GM12878 (cell line): ENCODE results near the gene ZNF692. TPM values are rescaled to one million over a fixed set of nuclear protein-coding genes. Genes with fewer than 3 reads are reported as not detected.

Experiments used
- ATAC-seq: fragments of 200-7000 bp; cut with Tn5 transposase; 3 replicates; pipeline ENCODE4 v1.9.1; 2020; ENCODE audit warnings: mild to moderate bottlenecking, moderate library complexity
- BruUV-seq: library from RNA; stranded (reverse); fragments of 400-500 nt; replicated peaks from 2 replicates; lab custom pipeline; 2021; lab: Mats Ljungman, UMichigan
- CTCF ChIA-PET: fragments of 300-600 bp; sonication (Branson Sonifier 250); formaldehyde crosslinking; extraction: SDS; loops from one replicate; lab custom pipeline; 2021; ENCODE audit warnings: inconsistent platforms; lab: Yijun Ruan, JAX
- POLR2A ChIA-PET: fragments of 350-600 bp; formaldehyde crosslinking; extraction: SDS; loops from one replicate; lab custom pipeline; 2021; ENCODE audit warnings: inconsistent platforms; lab: Charles Lee
- RAD21 ChIA-PET: fragments of 300-600 bp; sonication (Branson Sonifier 250); formaldehyde crosslinking; loops from one replicate; lab custom pipeline; 2023; ENCODE audit warnings: antibody characterized with exemption; ENCODE audit not compliant: unreplicated experiment; lab: Charles Lee
- SMC1A ChIA-PET: fragments of 300-600 bp; sonication (Branson Sonifier 250); formaldehyde crosslinking; loops from one replicate; lab custom pipeline; 2023; ENCODE audit not compliant: unreplicated experiment, uncharacterized antibody; lab: Charles Lee
- DNase-seq: peaks from one replicate; pipeline ENCODE4 v3.0.0-alpha.2; 2011; ENCODE audit warnings: low read depth, low spot score
- FAIRE-seq: peaks from 3 replicates; lab custom pipeline; 2011; peaks lifted over from hg19 to GRCh38; lab: Jason Lieb, UNC
- H2AFZ ChIP-seq: 2 replicates; pipeline ENCODE4 v1.6.0; 2011; ENCODE audit warnings: low read depth, low read length, control low read depth; ENCODE audit not compliant: control insufficient read depth
- H3K27ac ChIP-seq: 2 replicates; pipeline ENCODE4 v1.5.1; 2011; ENCODE audit warnings: control low read depth; ENCODE audit not compliant: control insufficient read depth, insufficient read depth
- H3K27me3 ChIP-seq, 2 experiments: replicated peaks in 1 of 2; 2 replicates each; pipeline versions ENCODE4 v1.6.0 to v1.6.1; 2011; ENCODE audit warnings: low read length in 1 of 2; ENCODE audit not compliant: control insufficient read depth in 2 of 2, insufficient read depth in 2 of 2
- H3K36me3 ChIP-seq, 2 experiments: 2 replicates each; pipeline ENCODE4 v1.5.1; 2011; ENCODE audit warnings: low read length in 1 of 2; ENCODE audit not compliant: control insufficient read depth in 2 of 2, insufficient read depth in 2 of 2
- H3K4me1 ChIP-seq: 2 replicates; pipeline ENCODE4 v1.6.1; 2011; ENCODE audit warnings: mild to moderate bottlenecking, low read length, moderate library complexity, mixed read lengths; ENCODE audit not compliant: control insufficient read depth, insufficient read depth
- H3K4me2 ChIP-seq: 2 replicates; pipeline ENCODE4 v1.6.0; 2011; ENCODE audit warnings: control low read depth; ENCODE audit not compliant: control insufficient read depth, insufficient read depth
- H3K4me3 ChIP-seq: fragments of 200-600 bp; sonication (generic); 2 replicates; pipeline ENCODE4 v1.5.1; 2016
- H3K79me2 ChIP-seq: 2 replicates; pipeline ENCODE4 v1.6.0; 2011; ENCODE audit warnings: low read length; ENCODE audit not compliant: control insufficient read depth, insufficient read depth
- H3K9ac ChIP-seq: 2 replicates; pipeline ENCODE4 v1.8.0; 2011; ENCODE audit warnings: low read length, control low read depth, mixed read lengths; ENCODE audit not compliant: control insufficient read depth, insufficient read depth
- H3K9me3 ChIP-seq: replicated peaks from 3 replicates; pipeline ENCODE4 v1.5.1; 2011; ENCODE audit warnings: mild to moderate bottlenecking, low read length; ENCODE audit not compliant: control insufficient read depth, insufficient read depth
- H4K20me1 ChIP-seq: 2 replicates; pipeline ENCODE4 v1.6.0; 2011; ENCODE audit not compliant: control insufficient read depth, insufficient read depth
- CHD1 ChIP-seq: IDR thresholded peaks from 2 replicates; pipeline ENCODE4 v1.6.1; 2012; ENCODE audit warnings: low read depth, low read length, improper control_type of control experiment
- CHD4 ChIP-seq: fragments of 200-600 bp; sonication (generic); IDR thresholded peaks from 2 replicates; pipeline ENCODE4 v1.6.1; 2016; ENCODE audit warnings: mild to moderate bottlenecking
- EED ChIP-seq: sonication (generic); IDR thresholded peaks from 2 replicates; pipeline ENCODE4 v1.6.1; 2016; ENCODE audit warnings: antibody characterized with exemption, low read depth
- FOS ChIP-seq: IDR thresholded peaks from 3 replicates; pipeline ENCODE4 v1.6.1; 2011; ENCODE audit warnings: borderline replicate concordance; ENCODE audit not compliant: insufficient read length; ENCODE audit errors: extremely low read depth
- GABPA ChIP-seq: IDR thresholded peaks from 2 replicates; pipeline ENCODE4 v1.6.1; 2014; ENCODE audit warnings: antibody characterized with exemption, low read depth, mild to moderate bottlenecking, inconsistent platforms
- IRF4 ChIP-seq: IDR thresholded peaks from 2 replicates; pipeline ENCODE4 v1.6.1; 2011; ENCODE audit warnings: low read depth, low read length
- KAT2A ChIP-seq: conservative IDR thresholded peaks from 2 replicates; pipeline ENCODE4 v1.6.1; 2011; ENCODE audit warnings: low read depth, low read length; ENCODE audit not compliant: control insufficient read depth
- KDM1A ChIP-seq: fragments of 200-600 bp; sonication (generic); IDR thresholded peaks from 2 replicates; pipeline ENCODE4 v1.6.1; 2016; ENCODE audit warnings: borderline replicate concordance
- MEF2B ChIP-seq: fragments of 450-650 bp; IDR thresholded peaks from 2 replicates; pipeline ENCODE4 v1.6.1; 2018; ENCODE audit warnings: mild to moderate bottlenecking, moderate library complexity; ENCODE audit not compliant: partially characterized antibody, poor library complexity, severe bottlenecking
- RAD21 ChIP-seq: IDR thresholded peaks from 2 replicates; pipeline ENCODE4 v1.6.1; 2011; ENCODE audit warnings: mild to moderate bottlenecking, low read depth, low read length, moderate library complexity; ENCODE audit not compliant: insufficient read depth
- RCOR1 ChIP-seq: conservative IDR thresholded peaks from 2 replicates; pipeline ENCODE4 v1.6.1; 2012; ENCODE audit warnings: low read depth, low read length, improper control_type of control experiment
- RELA ChIP-seq: fragments of 450-650 bp; IDR thresholded peaks from 2 replicates; pipeline ENCODE4 v1.8.0; 2014; ENCODE audit warnings: borderline replicate concordance; ENCODE audit not compliant: partially characterized antibody
- SIN3A ChIP-seq: IDR thresholded peaks from 2 replicates; pipeline ENCODE4 v1.6.1; 2012; ENCODE audit warnings: low read depth, low read length, improper control_type of control experiment
- SMARCA5 ChIP-seq: fragments of 450-650 bp; IDR thresholded peaks from 2 replicates; pipeline ENCODE4 v1.6.1; 2017; ENCODE audit warnings: mild to moderate bottlenecking
- WRNIP1 ChIP-seq: IDR thresholded peaks from 2 replicates; pipeline ENCODE4 v1.6.1; 2011; ENCODE audit warnings: low read depth, low read length, improper control_type of control experiment, borderline replicate concordance
- ZBED1 ChIP-seq: IDR thresholded peaks from 2 replicates; pipeline ENCODE4 v1.6.1; 2016; ENCODE audit warnings: borderline replicate concordance
- WGBS: methylation state at CpG from one replicate; pipeline ENCODE4 v1.1.6; 2016; ENCODE audit warnings: low lambda C conversion rate; ENCODE audit not compliant: insufficient replicate concordance, insufficient coverage; ENCODE audit errors: missing lambda C conversion rate; 5-methylcytosine and 5-hydroxymethylcytosine counted together
- in situ Hi-C: fragments of 300-500 bp; cut with MboI; formaldehyde crosslinking; loops from 9 replicates; pipeline ENCODE4 v1.14.3; 2018; ENCODE audit warnings: mixed read lengths
- intact Hi-C: fragments of 100-400 bp; cut with micrococcal nuclease; formaldehyde crosslinking; loops from one replicate; pipeline ENCODE4 v1.14.2; 2022; ENCODE audit not compliant: unreplicated experiment
- polyA plus RNA-seq, 11 experiments: library from polyadenylated mRNA; depleted of rRNA in 4 of 11; unstranded in 6 of 11; stranded (reverse) in 5 of 11; fragments of >200 nt; fragmentation: Nextera tagmentation in 4 of 11; fragmentation: Illumina TruSeq in 1 of 11; extraction: Ambion mirVana in 4 of 11; extraction: Trizol in 1 of 11; gene quantifications; 1 replicate in 1 of 11; 2 replicates in 10 of 11; pipeline versions ENCODE4 v1.2.1 to v1.2.3, GENCODE V29; 2011 to 2016; ENCODE audit warnings: inconsistent platforms in 2 of 11, missing spikeins in 2 of 11, low read depth in 1 of 11
- total RNA-seq, 4 experiments: library from RNA; depleted of rRNA in 3 of 4; stranded (reverse); fragments of >200 nt in 3 of 4; fragmentation: Illumina TruSeq in 1 of 4; extraction: Trizol in 1 of 4; gene quantifications; 2 replicates each; pipeline versions ENCODE4 v1.2.1 to v1.2.3, GENCODE V29; 2013 to 2021
- TF ChIP-seq, protein P1 (sequence below): IDR thresholded peaks from 2 replicates; pipeline ENCODE4 v1.6.1; 2012; ENCODE audit warnings: mild to moderate bottlenecking, low read depth, low read length
- TF ChIP-seq, protein P2 (sequence below): fragments of 450-650 bp; conservative IDR thresholded peaks from 2 replicates; pipeline ENCODE4 v1.6.1; 2017; ENCODE audit warnings: mild to moderate bottlenecking, moderate library complexity

The ZNF692 gene
- total and polyA plus RNA-seq, 10 of the 15 experiments (the other 5 are each of a cell fraction or from before 2014, with no cell fraction given): 5.3 to 76.6 (median 36.9) TPM

DNA sequence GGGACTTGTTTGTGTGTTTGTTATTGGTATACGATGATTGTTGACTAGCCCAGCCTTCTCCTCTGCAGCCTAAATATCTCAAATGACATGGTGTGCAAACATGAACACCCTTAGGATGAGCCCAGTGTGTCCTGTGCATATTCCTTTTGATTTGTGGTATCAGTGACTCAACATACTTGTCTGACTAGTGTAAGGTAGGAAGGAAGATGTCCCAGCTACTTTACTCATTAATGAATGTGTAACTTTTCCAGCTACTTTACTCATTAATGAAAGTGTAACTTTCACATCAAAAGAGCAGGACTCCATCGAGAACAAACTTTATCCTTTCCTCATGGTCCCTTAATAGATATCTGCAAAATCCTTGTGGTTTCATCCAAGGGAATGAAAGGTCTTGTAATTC lies 2.7 kb upstream of the ZNF692 start:
- WGBS: 93% methylated on average over 2 of the region's 2 CpGs
- DNase-seq: no peak
- H2AFZ ChIP-seq: no peak overlapping the region
- H3K27ac ChIP-seq: no peak overlapping the region
- ChIA-PET SMC1A (interaction anchor here (1.1 to 4.3 kb wide), 5 partner anchors 11 to 35 kb away, joined by 3 to 24 read pairs (median 6); partner anchors contain the start of gene SH3BP5L), POLR2A (interaction anchor here (0.6 to 2.5 kb wide), 6 partner anchors 8 to 36 kb away, joined by 4 to 10 read pairs (median 6); partner anchors contain the start of genes SH3BP5L and ZNF672), RAD21 (interaction anchor here (1.0 to 2.8 kb wide), 3 partner anchors 12 to 42 kb away, joined by 3 to 11 read pairs (median 3); no protein-coding TSS in a partner anchor), CTCF (interaction anchor here (0.9 to 6.9 kb wide), 7 partner anchors 12 to 439 kb away, joined by 3 to 52 read pairs (median 4); partner anchors contain the start of gene ZNF672)
- no peak for TF ChIP-seq RCOR1
- no peak for TF ChIP-seq WRNIP1
- TF ChIP-seq GABPA: no peak
- no peak for TF ChIP-seq MEF2B
- TF ChIP-seq KAT2A: no peak
- no peak for TF ChIP-seq RAD21
- TF ChIP-seq, protein P1, sequence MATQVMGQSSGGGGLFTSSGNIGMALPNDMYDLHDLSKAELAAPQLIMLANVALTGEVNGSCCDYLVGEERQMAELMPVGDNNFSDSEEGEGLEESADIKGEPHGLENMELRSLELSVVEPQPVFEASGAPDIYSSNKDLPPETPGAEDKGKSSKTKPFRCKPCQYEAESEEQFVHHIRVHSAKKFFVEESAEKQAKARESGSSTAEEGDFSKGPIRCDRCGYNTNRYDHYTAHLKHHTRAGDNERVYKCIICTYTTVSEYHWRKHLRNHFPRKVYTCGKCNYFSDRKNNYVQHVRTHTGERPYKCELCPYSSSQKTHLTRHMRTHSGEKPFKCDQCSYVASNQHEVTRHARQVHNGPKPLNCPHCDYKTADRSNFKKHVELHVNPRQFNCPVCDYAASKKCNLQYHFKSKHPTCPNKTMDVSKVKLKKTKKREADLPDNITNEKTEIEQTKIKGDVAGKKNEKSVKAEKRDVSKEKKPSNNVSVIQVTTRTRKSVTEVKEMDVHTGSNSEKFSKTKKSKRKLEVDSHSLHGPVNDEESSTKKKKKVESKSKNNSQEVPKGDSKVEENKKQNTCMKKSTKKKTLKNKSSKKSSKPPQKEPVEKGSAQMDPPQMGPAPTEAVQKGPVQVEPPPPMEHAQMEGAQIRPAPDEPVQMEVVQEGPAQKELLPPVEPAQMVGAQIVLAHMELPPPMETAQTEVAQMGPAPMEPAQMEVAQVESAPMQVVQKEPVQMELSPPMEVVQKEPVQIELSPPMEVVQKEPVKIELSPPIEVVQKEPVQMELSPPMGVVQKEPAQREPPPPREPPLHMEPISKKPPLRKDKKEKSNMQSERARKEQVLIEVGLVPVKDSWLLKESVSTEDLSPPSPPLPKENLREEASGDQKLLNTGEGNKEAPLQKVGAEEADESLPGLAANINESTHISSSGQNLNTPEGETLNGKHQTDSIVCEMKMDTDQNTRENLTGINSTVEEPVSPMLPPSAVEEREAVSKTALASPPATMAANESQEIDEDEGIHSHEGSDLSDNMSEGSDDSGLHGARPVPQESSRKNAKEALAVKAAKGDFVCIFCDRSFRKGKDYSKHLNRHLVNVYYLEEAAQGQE: no peak
- no peak for TF ChIP-seq FOS
- TF ChIP-seq SMARCA5: no peak
- TF ChIP-seq, protein P2, sequence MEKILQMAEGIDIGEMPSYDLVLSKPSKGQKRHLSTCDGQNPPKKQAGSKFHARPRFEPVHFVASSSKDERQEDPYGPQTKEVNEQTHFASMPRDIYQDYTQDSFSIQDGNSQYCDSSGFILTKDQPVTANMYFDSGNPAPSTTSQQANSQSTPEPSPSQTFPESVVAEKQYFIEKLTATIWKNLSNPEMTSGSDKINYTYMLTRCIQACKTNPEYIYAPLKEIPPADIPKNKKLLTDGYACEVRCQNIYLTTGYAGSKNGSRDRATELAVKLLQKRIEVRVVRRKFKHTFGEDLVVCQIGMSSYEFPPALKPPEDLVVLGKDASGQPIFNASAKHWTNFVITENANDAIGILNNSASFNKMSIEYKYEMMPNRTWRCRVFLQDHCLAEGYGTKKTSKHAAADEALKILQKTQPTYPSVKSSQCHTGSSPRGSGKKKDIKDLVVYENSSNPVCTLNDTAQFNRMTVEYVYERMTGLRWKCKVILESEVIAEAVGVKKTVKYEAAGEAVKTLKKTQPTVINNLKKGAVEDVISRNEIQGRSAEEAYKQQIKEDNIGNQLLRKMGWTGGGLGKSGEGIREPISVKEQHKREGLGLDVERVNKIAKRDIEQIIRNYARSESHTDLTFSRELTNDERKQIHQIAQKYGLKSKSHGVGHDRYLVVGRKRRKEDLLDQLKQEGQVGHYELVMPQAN: no peak
- no peak for TF ChIP-seq SIN3A
- no peak for TF ChIP-seq IRF4
- TF ChIP-seq CHD1: no peak
- TF ChIP-seq RELA: no peak
- no peak for TF ChIP-seq CHD4
- TF ChIP-seq EED: no peak
- no peak for TF ChIP-seq ZBED1
- no peak for TF ChIP-seq KDM1A
- H3K4me1 ChIP-seq: peaks cover 11% of the 10 kb centered on the region
- H3K9ac ChIP-seq: no peak overlapping the region
- intact Hi-C loops (no loop called here), in situ Hi-C loops (no loop called here)
- H3K36me3 ChIP-seq: no peaks in the 10 kb centered on the region; a peak in 1 of 4 replicates
- no peaks in the 10 kb centered on the region for H3K27me3 ChIP-seq
- no peak overlapping the region for H3K4me2 ChIP-seq
- peaks cover 18% of the 10 kb centered on the region for H3K79me2 ChIP-seq
- no peak for ATAC-seq
- FAIRE-seq: no peak
- H3K9me3 ChIP-seq: no peaks in the 10 kb centered on the region
- H3K4me3 ChIP-seq: no peak overlapping the region
- no peaks in the 10 kb centered on the region for H4K20me1 ChIP-seq
- BruUV-seq: no TSS peak
